K562 (cell line): Measurements from ENCODE around the gene CDK14. TPM values are rescaled to one million over a fixed set of nuclear protein-coding genes. Genes with fewer than 3 reads are reported as not detected.

Experiments used
- ATAC-seq: fragments of 200-7000 bp; cut with Tn5 transposase; 3 replicates; pipeline ENCODE4 v1.9.1; 2020; ENCODE audit warnings: moderate library complexity
- BruUV-seq: library from RNA; stranded (reverse); fragments of 400-500 nt; replicated peaks from 2 replicates; lab custom pipeline; 2021; lab: Mats Ljungman, UMichigan
- CTCF ChIA-PET: fragments of 300-600 bp; formaldehyde crosslinking; extraction: SDS; loops from one replicate; lab custom pipeline; 2021; ENCODE audit warnings: low intra/inter-chr PET ratio; lab: Yijun Ruan, JAX
- POLR2A ChIA-PET: fragments of 300-600, 350-650 bp; sonication (Branson Sonifier 250); formaldehyde crosslinking; extraction: SDS; loops from one replicate; lab custom pipeline; 2021; ENCODE audit warnings: antibody characterized with exemption, inconsistent platforms; lab: Yijun Ruan, JAX
- DNase-seq, 4 experiments: peaks; one replicate each; pipeline versions ENCODE4 v3.0.0 to v3.0.0-alpha.2; 2011 to 2018; ENCODE audit warnings: low spot score in 3 of 4, mixed read lengths in 3 of 4; ENCODE audit errors: extremely low read depth in 1 of 4
- FAIRE-seq: peaks from 2 replicates; lab custom pipeline; 2011; peaks lifted over from hg19 to GRCh38; lab: Jason Lieb, UNC
- H2AFZ ChIP-seq: 2 replicates; pipeline ENCODE4 v1.6.0; 2011; ENCODE audit warnings: low read depth, low read length, control low read depth, inconsistent platforms
- H3K27ac ChIP-seq: fragments of 200-600 bp; 3 replicates; pipeline ENCODE4 v1.8.0; 2011; ENCODE audit warnings: low read depth, mild to moderate bottlenecking, control low read depth, inconsistent platforms, low read length, moderate library complexity, mixed read lengths; ENCODE audit errors: extremely low read depth
- H3K27me3 ChIP-seq, 2 experiments: fragments of 300-600 bp in 1 of 2; 2 replicates in 1 of 2; 3 replicates in 1 of 2; pipeline versions ENCODE4 v1.6.0 to v1.8.0; 2011; ENCODE audit warnings: inconsistent platforms in 2 of 2, low read length in 2 of 2, mild to moderate bottlenecking in 1 of 2, mixed read lengths in 1 of 2, moderate library complexity in 1 of 2; ENCODE audit not compliant: control insufficient read depth in 2 of 2, insufficient read depth in 2 of 2
- H3K36me3 ChIP-seq: fragments of 300-600 bp; 3 replicates; pipeline ENCODE4 v1.8.0; 2011; ENCODE audit warnings: mild to moderate bottlenecking, low read length, inconsistent platforms; ENCODE audit not compliant: control insufficient read depth, insufficient read depth
- H3K4me1 ChIP-seq, 2 experiments: fragments of 200-600 bp in 1 of 2; replicated peaks in 1 of 2; 2 replicates in 1 of 2; 3 replicates in 1 of 2; pipeline versions ENCODE4 v1.5.1 to v1.8.0; 2011; ENCODE audit warnings: inconsistent platforms in 2 of 2, low read length in 2 of 2, mild to moderate bottlenecking in 1 of 2, mixed read lengths in 1 of 2, moderate library complexity in 1 of 2; ENCODE audit not compliant: control insufficient read depth in 2 of 2, insufficient read depth in 2 of 2
- H3K4me2 ChIP-seq: 2 replicates; pipeline ENCODE4 v1.6.1; 2011; ENCODE audit warnings: low read length, control low read depth, inconsistent platforms, mixed read lengths; ENCODE audit not compliant: insufficient read depth
- H3K4me3 ChIP-seq: fragments of 200-600 bp; sonication (generic), shearing (Covaris generic); 2 replicates; pipeline ENCODE4 v1.5.1; 2016; ENCODE audit warnings: control low read depth, inconsistent platforms
- H3K79me2 ChIP-seq: fragments of 200-600 bp; 3 replicates; pipeline ENCODE4 v1.8.0; 2011; ENCODE audit warnings: low read length, inconsistent platforms; ENCODE audit not compliant: control insufficient read depth, insufficient read depth
- H3K9ac ChIP-seq, 2 experiments: 2 replicates each; pipeline versions ENCODE4 v1.6.0 to v1.6.1; 2011; ENCODE audit warnings: low read depth in 2 of 2, low read length in 2 of 2, control low read depth in 1 of 2, inconsistent platforms in 1 of 2, mild to moderate bottlenecking in 1 of 2, mixed read lengths in 1 of 2; ENCODE audit not compliant: insufficient read depth in 1 of 2
- H3K9me1 ChIP-seq: one replicate; pipeline ENCODE4 v1.6.0; 2011; ENCODE audit warnings: inconsistent platforms, mild to moderate bottlenecking, low read length, moderate library complexity; ENCODE audit not compliant: control insufficient read depth, insufficient read depth
- H3K9me3 ChIP-seq: replicated peaks from 2 replicates; pipeline ENCODE4 v1.5.1; 2011; ENCODE audit warnings: low read depth, low read length, inconsistent platforms; ENCODE audit not compliant: control insufficient read depth, insufficient read depth
- H4K20me1 ChIP-seq: replicated peaks from 2 replicates; pipeline ENCODE4 v1.6.1; 2011; ENCODE audit warnings: low read length, inconsistent platforms, mixed read lengths; ENCODE audit not compliant: control insufficient read depth, insufficient read depth
- ATF1 ChIP-seq, 2 experiments: fragments of 450-650 bp in 1 of 2; IDR thresholded peaks; 2 replicates each; pipeline ENCODE4 v1.6.1; 2016; ENCODE audit warnings: missing compliant biosample characterization in 1 of 2, missing genetic modification characterization in 1 of 2
- HMGXB4 ChIP-seq: sonication (generic); formaldehyde crosslinking; IDR thresholded peaks from 2 replicates; pipeline ENCODE4 v1.8.1; 2023; ENCODE audit warnings: mild to moderate bottlenecking, missing genetic modification reagents
- L3MBTL2 ChIP-seq: fragments of 450-650 bp; IDR thresholded peaks from 2 replicates; pipeline ENCODE4 v1.6.1; 2016; ENCODE audit warnings: mild to moderate bottlenecking, moderate library complexity
- MITF ChIP-seq: IDR thresholded peaks from 2 replicates; pipeline ENCODE4 v1.6.1; 2014; ENCODE audit warnings: antibody characterized with exemption
- NCOA6 ChIP-seq: fragments of 450-650 bp; IDR thresholded peaks from 2 replicates; pipeline ENCODE4 v1.6.1; 2017; ENCODE audit warnings: mild to moderate bottlenecking
- RAD21 ChIP-seq, 2 experiments: fragments of 250-450 bp in 1 of 2; fragments of 450-650 bp in 1 of 2; sonication (Bioruptor Pico) in 1 of 2; formaldehyde crosslinking in 1 of 2; IDR thresholded peaks in 1 of 2; conservative IDR thresholded peaks in 1 of 2; 2 replicates each; pipeline versions ENCODE4 v1.4.0 to v1.8.0; 2020 to 2022; ENCODE audit warnings: mild to moderate bottlenecking in 2 of 2, moderate library complexity in 1 of 2
- SNRNP70 ChIP-seq: fragments of 200-400 bp; formaldehyde crosslinking; optimal IDR thresholded peaks from 2 replicates; pipeline ENCODE3; 2017; ENCODE audit warnings: low read depth, low read length
- THAP7 ChIP-seq: fragments of 250-450 bp; sonication (Bioruptor Pico); IDR thresholded peaks from 2 replicates; pipeline ENCODE4 v1.5.0; 2021
- U2AF1 ChIP-seq: fragments of 200-400 bp; formaldehyde crosslinking; optimal IDR thresholded peaks from 2 replicates; pipeline ENCODE3; 2017; ENCODE audit warnings: mild to moderate bottlenecking, low read depth, low read length, moderate library complexity
- ZC3H4 ChIP-seq: sonication (generic); formaldehyde crosslinking; IDR thresholded peaks from 2 replicates; pipeline ENCODE4 v1.9.0; 2021; ENCODE audit warnings: missing genetic modification reagents, borderline replicate concordance
- ZNF766 ChIP-seq: fragments of 200-800 bp; sonication (Bioruptor generic); conservative IDR thresholded peaks from 2 replicates; pipeline ENCODE4 v1.6.1; 2016; ENCODE audit warnings: missing genetic modification characterization, missing compliant biosample characterization
- WGBS: fragments of 100-300 bp; shearing (Covaris generic); methylation state at CpG from one replicate; pipeline ENCODE4 v1.1.6; 2016; ENCODE audit warnings: low coverage, mixed read lengths; ENCODE audit not compliant: insufficient coverage; ENCODE audit errors: missing lambda C conversion rate; 5-methylcytosine and 5-hydroxymethylcytosine counted together
- in situ Hi-C: fragments of 300-500 bp; cut with MboI; formaldehyde crosslinking; loops from 4 replicates; pipeline ENCODE4 v1.15.0; 2018; ENCODE audit warnings: inconsistent platforms, mixed read lengths
- intact Hi-C: fragments of 100-400 bp; cut with micrococcal nuclease; formaldehyde crosslinking; loops from 2 replicates; pipeline ENCODE4 v1.14.2; 2022
- polyA plus RNA-seq, 8 experiments: library from polyadenylated mRNA; depleted of rRNA in 4 of 8; stranded (reverse) in 5 of 8; unstranded in 3 of 8; fragments of >200 nt; fragmentation: Nextera tagmentation in 2 of 8; fragmentation: Illumina TruSeq in 1 of 8; extraction: Ambion mirVana in 2 of 8; extraction: Trizol in 1 of 8; gene quantifications; 2 replicates each; pipeline versions ENCODE4 v1.2.1 to v1.2.3, GENCODE V29; 2011 to 2014; ENCODE audit warnings: inconsistent platforms in 1 of 8, missing spikeins in 1 of 8
- total RNA-seq, 7 experiments: library from RNA; depleted of rRNA in 6 of 7; stranded (reverse); fragments of >200 nt in 6 of 7; fragmentation: Illumina TruSeq in 2 of 7; extraction: Trizol in 2 of 7; gene quantifications; 2 replicates each; pipeline versions ENCODE4 v1.2.1 to v1.2.3, GENCODE V29; 2011 to 2021; ENCODE audit warnings: low replicate concordance in 1 of 7
- TF ChIP-seq, protein P1 (sequence below), 2 experiments: fragments of 450-650 bp in 1 of 2; sonication (generic) in 1 of 2; formaldehyde crosslinking; conservative IDR thresholded peaks; 2 replicates each; pipeline versions ENCODE4 v1.4.0 to v1.8.1; 2020 to 2022; ENCODE audit warnings: mild to moderate bottlenecking in 1 of 2, missing genetic modification reagents in 1 of 2
- TF ChIP-seq, protein P2 (sequence below): sonication (generic); formaldehyde crosslinking; IDR thresholded peaks from 2 replicates; pipeline ENCODE4 v1.8.0; 2022; ENCODE audit warnings: mild to moderate bottlenecking, low read depth, missing genetic modification reagents

CDK14 gene
- total and polyA plus RNA-seq, 9 of the 15 experiments (the other 6 are each of a cell fraction or from before 2014, with no cell fraction given), result 0.03 to 0.91 (median 0.16) TPM

- no peaks in the 10 kb centered on the region for H3K4me1 ChIP-seq
- 0% methylated on average over 1 of the region's 1 CpG for WGBS
- no peaks in the 10 kb centered on the region for H3K79me2 ChIP-seq
- no peak for ATAC-seq
- TF ChIP-seq HMGXB4 (no peak), SNRNP70 (no peak), ZC3H4 (CRISPR knock-in tag) (no peak), L3MBTL2 (no peak), ATF1 (CRISPR knock-in tag; IDR thresholded peaks at IDR 0.05) (no peak), ATF1 (tag; IDR thresholded peaks at IDR 0.05) (no peak), U2AF1 (no peak), NCOA6 (no peak), RAD21 (CRISPR knock-in tag; conservative IDR thresholded peaks at IDR 0.05 in 1 of 2, IDR thresholded peaks at IDR 0.05 in 1 of 2) (no peak), ZNF766 (CRISPR knock-in tag) (no peak), THAP7 (no peak), MITF (no peak)
- TF ChIP-seq, protein P1, sequence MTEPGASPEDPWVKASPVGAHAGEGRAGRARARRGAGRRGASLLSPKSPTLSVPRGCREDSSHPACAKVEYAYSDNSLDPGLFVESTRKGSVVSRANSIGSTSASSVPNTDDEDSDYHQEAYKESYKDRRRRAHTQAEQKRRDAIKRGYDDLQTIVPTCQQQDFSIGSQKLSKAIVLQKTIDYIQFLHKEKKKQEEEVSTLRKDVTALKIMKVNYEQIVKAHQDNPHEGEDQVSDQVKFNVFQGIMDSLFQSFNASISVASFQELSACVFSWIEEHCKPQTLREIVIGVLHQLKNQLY (CRISPR knock-in tag; conservative IDR thresholded peaks at IDR 0.05), result no peak
- TF ChIP-seq, protein P2, sequence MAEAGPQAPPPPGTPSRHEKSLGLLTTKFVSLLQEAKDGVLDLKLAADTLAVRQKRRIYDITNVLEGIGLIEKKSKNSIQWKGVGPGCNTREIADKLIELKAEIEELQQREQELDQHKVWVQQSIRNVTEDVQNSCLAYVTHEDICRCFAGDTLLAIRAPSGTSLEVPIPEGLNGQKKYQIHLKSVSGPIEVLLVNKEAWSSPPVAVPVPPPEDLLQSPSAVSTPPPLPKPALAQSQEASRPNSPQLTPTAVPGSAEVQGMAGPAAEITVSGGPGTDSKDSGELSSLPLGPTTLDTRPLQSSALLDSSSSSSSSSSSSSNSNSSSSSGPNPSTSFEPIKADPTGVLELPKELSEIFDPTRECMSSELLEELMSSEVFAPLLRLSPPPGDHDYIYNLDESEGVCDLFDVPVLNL, result no peak
- DNase-seq, result no peak
- BruUV-seq, result no TSS peak
- ChIA-PET CTCF (no interaction called here), POLR2A (no interaction called here)
- no peak overlapping the region for H3K4me2 ChIP-seq
- H3K27me3 ChIP-seq, result no peaks in the 10 kb centered on the region
- FAIRE-seq, result no peak
- no peaks in the 10 kb centered on the region for H4K20me1 ChIP-seq
- in situ Hi-C loops (no loop called here), intact Hi-C loops (no loop called here)
- H3K36me3 ChIP-seq, result no peaks in the 10 kb centered on the region
- no peak overlapping the region for H3K27ac ChIP-seq
- H3K9ac ChIP-seq, result no peak overlapping the region
- no peak overlapping the region for H2AFZ ChIP-seq
- H3K9me3 ChIP-seq, result no peaks in the 10 kb centered on the region
- H3K4me3 ChIP-seq, result no peak overlapping the region
- H3K9me1 ChIP-seq, result no peaks in the 10 kb centered on the region
Measured at GRCh38 chr7:90657481-90657880, 61.4 kb downstream of the CDK14 start.
